OCI-LY7 (cell line): ENCODE results near the gene PHYKPL. TPM values are rescaled to one million over a fixed set of nuclear protein-coding genes. Genes with fewer than 3 reads are reported as not detected.

Experiments used
- BruUV-seq: library from RNA; stranded (reverse); fragments of 400-500 nt; replicated peaks from 2 replicates; lab custom pipeline; 2021; lab: Mats Ljungman, UMichigan
- CTCF ChIA-PET: fragments of 300-600 bp; sonication (Branson Sonifier 250); formaldehyde crosslinking; loops from one replicate; lab custom pipeline; 2022; ENCODE audit warnings: antibody characterized with exemption; ENCODE audit not compliant: unreplicated experiment; lab: Charles Lee
- POLR2A ChIA-PET: fragments of 300-600 bp; sonication (Branson Sonifier 250); formaldehyde crosslinking; loops from one replicate; lab custom pipeline; 2022; ENCODE audit warnings: antibody characterized with exemption; lab: Charles Lee
- DNase-seq: peaks from one replicate; pipeline ENCODE4 v3.0.0-alpha.2; 2015; ENCODE audit warnings: low spot score
- H2AFZ ChIP-seq: fragments of 200-600 bp; sonication (generic), shearing (Covaris generic); 2 replicates; pipeline ENCODE4 v1.6.1; 2014; ENCODE audit warnings: mild to moderate bottlenecking, antibody characterized with exemption, low read length, moderate library complexity
- H3K27ac ChIP-seq: fragments of 200-600 bp; sonication (generic); 2 replicates; pipeline ENCODE4 v1.5.1; 2014; ENCODE audit warnings: mixed run types, low read depth, mild to moderate bottlenecking, moderate library complexity, low read length, inconsistent platforms; ENCODE audit not compliant: poor library complexity, severe bottlenecking
- H3K36me3 ChIP-seq: fragments of 200-600 bp; sonication (generic); 2 replicates; pipeline ENCODE4 v1.6.1; 2014; ENCODE audit warnings: mild to moderate bottlenecking, antibody characterized with exemption, low read length, moderate library complexity, mixed read lengths; ENCODE audit not compliant: insufficient read depth
- H3K4me1 ChIP-seq: fragments of 200-600 bp; sonication (generic); 2 replicates; pipeline ENCODE4 v1.5.1; 2014; ENCODE audit warnings: mild to moderate bottlenecking, low read length; ENCODE audit not compliant: insufficient read depth, poor library complexity, severe bottlenecking
- H3K4me2 ChIP-seq: fragments of 200-600 bp; sonication (generic); 2 replicates; pipeline ENCODE4 v1.6.1; 2014; ENCODE audit warnings: mild to moderate bottlenecking, low read length
- H3K4me3 ChIP-seq: fragments of 200-600 bp; sonication (generic); 2 replicates; pipeline ENCODE4 v1.5.1; 2014; ENCODE audit warnings: mild to moderate bottlenecking, low read depth, low read length; ENCODE audit not compliant: poor library complexity, severe bottlenecking
- H3K79me2 ChIP-seq: fragments of 200-600 bp; sonication (generic); 2 replicates; pipeline ENCODE4 v1.6.1; 2016; ENCODE audit warnings: low read depth, mild to moderate bottlenecking, low read length, moderate library complexity, mixed read lengths; ENCODE audit not compliant: insufficient read depth
- H3K9me2 ChIP-seq: fragments of 200-600 bp; sonication (generic); 2 replicates; pipeline ENCODE4 v1.6.1; 2016; ENCODE audit warnings: mild to moderate bottlenecking, low read length, mixed read lengths; ENCODE audit not compliant: insufficient read depth
- H3K9me3 ChIP-seq: fragments of 200-600 bp; sonication (generic); 2 replicates; pipeline ENCODE4 v1.6.1; 2014; ENCODE audit warnings: mild to moderate bottlenecking, mixed run types, low read length, mixed read lengths
- H4K20me1 ChIP-seq: fragments of 200-600 bp; sonication (generic); 2 replicates; pipeline ENCODE4 v1.6.1; 2014; ENCODE audit warnings: mild to moderate bottlenecking, antibody characterized with exemption, low read length, moderate library complexity, mixed read lengths; ENCODE audit not compliant: insufficient read depth
- EZH2phosphoT487 ChIP-seq: fragments of 200-600 bp; sonication (generic); IDR thresholded peaks from 2 replicates; pipeline ENCODE4 v1.6.1; 2018; ENCODE audit warnings: low read depth, borderline replicate concordance, mild to moderate bottlenecking, mixed run types, antibody characterized with exemption, low read length, moderate library complexity, mixed read lengths
- intact Hi-C: fragments of 100-400 bp; cut with micrococcal nuclease; formaldehyde crosslinking; loops from one replicate; pipeline ENCODE4 v1.10.0; 2022; ENCODE audit not compliant: unreplicated experiment
- total RNA-seq, 2 experiments: library from RNA; depleted of rRNA in 1 of 2; stranded (reverse); fragments of >200 nt in 1 of 2; shearing (Covaris generic) in 1 of 2; gene quantifications; 2 replicates each; pipeline ENCODE4 v1.2.3, GENCODE V29; 2014 to 2022
- TF ChIP-seq, protein P1 (sequence below): fragments of 200-600 bp; sonication (generic); conservative IDR thresholded peaks from 2 replicates; pipeline ENCODE4 v1.5.1; 2014; ENCODE audit warnings: mild to moderate bottlenecking, antibody characterized with exemption, low read length, moderate library complexity, mixed read lengths

PHYKPL gene
- total RNA-seq, 2 experiments from 2014 or later: 86.3 to 146 TPM

DNA sequence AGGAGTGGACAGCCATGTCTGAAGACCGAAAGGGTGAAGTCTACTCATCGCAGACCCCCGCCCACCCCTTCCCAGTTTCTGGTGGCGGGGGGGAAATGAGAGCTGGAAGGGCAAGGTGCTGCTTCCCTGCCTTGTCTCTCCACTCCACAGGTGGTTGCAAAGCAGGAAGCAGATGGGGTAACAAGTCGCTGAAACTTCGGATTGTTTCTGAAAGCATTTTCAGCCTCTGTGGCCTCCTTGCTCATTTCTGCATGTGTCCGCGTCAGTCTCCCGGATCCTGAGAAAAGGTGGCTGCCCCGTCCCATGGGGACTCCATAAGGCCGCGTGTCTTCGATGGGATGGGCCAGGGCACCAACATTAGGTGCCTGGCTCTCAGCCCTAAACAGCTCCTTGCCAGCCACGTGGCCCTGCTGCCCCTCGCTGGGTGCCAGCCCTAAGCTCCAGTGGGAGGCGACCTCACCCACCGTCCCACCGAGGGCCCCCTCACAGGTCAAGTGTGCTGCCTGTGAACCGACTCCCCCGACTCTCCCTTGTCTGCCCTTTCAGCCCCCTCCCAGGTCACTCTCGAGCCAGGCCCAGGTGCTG is 971 bp downstream of the PHYKPL start:
- Histone ChIP-seq H3K9me2 (no peaks in the 10 kb centered on the region), H3K79me2 (peaks cover 29% of the 10 kb centered on the region), H3K4me2 (peak overlapping the region; percentile 98), H3K36me3 (peaks cover 54% of the 10 kb centered on the region), H2AFZ (peak overlapping the region; percentile 63; the same call in 1 of the 2 replicates), H3K27ac (peak overlapping the region; percentile 71), H3K4me1 (peaks cover 30% of the 10 kb centered on the region), H4K20me1 (peaks cover 9% of the 10 kb centered on the region; the same call in 1 of the 2 replicates), H3K4me3 (peak overlapping the region; percentile 98), H3K9me3 (no peaks in the 10 kb centered on the region)
- no TSS peak for BruUV-seq
- DNase-seq: no peak
- POLR2A ChIA-PET: interaction anchor here (0.6 to 1.2 kb wide), 3 partner anchors 19 to 39 kb away, joined by 3 to 5 read pairs (median 4); no protein-coding TSS in a partner anchor
- TF ChIP-seq, protein P1, sequence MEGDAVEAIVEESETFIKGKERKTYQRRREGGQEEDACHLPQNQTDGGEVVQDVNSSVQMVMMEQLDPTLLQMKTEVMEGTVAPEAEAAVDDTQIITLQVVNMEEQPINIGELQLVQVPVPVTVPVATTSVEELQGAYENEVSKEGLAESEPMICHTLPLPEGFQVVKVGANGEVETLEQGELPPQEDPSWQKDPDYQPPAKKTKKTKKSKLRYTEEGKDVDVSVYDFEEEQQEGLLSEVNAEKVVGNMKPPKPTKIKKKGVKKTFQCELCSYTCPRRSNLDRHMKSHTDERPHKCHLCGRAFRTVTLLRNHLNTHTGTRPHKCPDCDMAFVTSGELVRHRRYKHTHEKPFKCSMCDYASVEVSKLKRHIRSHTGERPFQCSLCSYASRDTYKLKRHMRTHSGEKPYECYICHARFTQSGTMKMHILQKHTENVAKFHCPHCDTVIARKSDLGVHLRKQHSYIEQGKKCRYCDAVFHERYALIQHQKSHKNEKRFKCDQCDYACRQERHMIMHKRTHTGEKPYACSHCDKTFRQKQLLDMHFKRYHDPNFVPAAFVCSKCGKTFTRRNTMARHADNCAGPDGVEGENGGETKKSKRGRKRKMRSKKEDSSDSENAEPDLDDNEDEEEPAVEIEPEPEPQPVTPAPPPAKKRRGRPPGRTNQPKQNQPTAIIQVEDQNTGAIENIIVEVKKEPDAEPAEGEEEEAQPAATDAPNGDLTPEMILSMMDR: no peak
- no peak for TF ChIP-seq EZH2phosphoT487
- CTCF ChIA-PET: interaction anchor here (0.7 kb wide), 1 partner anchor 117 kb away, joined by 4 read pairs; no protein-coding TSS in a partner anchor
- intact Hi-C loops: loop anchor here (2.0 to 10.0 kb wide), 2 partner anchors 27 to 393 kb away; partner anchors contain the start of genes CLK4 and HNRNPAB

DNA sequence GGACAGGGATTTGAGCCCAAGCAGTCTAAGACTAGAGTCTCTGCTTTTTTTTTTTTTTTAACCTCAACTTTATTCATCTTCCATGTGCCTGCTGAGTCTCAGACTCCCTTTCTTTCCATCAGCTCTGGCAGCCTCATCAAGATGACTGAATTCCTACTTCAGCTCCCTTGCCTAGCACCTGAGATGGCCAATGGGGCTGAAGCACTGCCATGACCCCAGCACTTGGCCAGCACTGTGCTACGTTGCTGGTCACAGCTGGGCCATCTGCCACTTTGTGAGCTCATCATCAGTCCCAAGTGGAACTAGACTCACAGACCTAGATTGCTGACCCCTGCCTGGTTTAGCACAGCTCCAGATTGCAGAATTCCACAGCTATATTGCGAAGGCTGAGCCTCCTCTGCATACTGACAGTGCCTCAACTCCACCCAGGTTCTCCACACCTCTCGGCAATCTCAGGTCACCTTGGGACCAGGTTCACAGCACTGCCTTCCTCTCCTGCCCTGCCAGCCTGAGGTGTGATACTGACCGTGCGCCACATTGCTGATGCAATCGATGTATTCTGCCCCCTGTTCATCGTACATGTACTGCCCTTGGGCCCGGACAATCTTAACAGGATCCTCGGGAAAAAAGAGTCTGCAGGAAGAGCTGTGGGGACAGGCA is 1.6 kb downstream of the PHYKPL start:
- no peak overlapping the region for H2AFZ ChIP-seq
- H3K9me2 ChIP-seq: no peaks in the 10 kb centered on the region
- H3K27ac ChIP-seq: peak overlapping the region; percentile 17
- peaks cover 9% of the 10 kb centered on the region; the same call in 1 of the 2 replicates for H4K20me1 ChIP-seq
- CTCF ChIA-PET: interaction anchor here (0.7 kb wide), 1 partner anchor 117 kb away, joined by 4 read pairs; no protein-coding TSS in a partner anchor
- H3K36me3 ChIP-seq: peaks cover 60% of the 10 kb centered on the region
- intact Hi-C loops: loop anchor here (10.0 kb wide), 1 partner anchor 394 kb away; the partner anchor contains the start of gene CLK4
- H3K9me3 ChIP-seq: no peaks in the 10 kb centered on the region
- DNase-seq: no peak
- POLR2A ChIA-PET: interaction anchor here (0.6 to 1.2 kb wide), 6 partner anchors 11 to 38 kb away, joined by 3 to 6 read pairs (median 4); no protein-coding TSS in a partner anchor
- no TSS peak for BruUV-seq
- TF ChIP-seq, protein P1: no peak
- no peak for TF ChIP-seq EZH2phosphoT487
- peaks cover 30% of the 10 kb centered on the region for H3K4me1 ChIP-seq
- H3K79me2 ChIP-seq: peaks cover 29% of the 10 kb centered on the region
- peak overlapping the region; percentile 98 for H3K4me2 ChIP-seq
- peak overlapping the region; percentile 98 for H3K4me3 ChIP-seq
